HEK293T (cell line): ENCODE results near the gene FAM222A.

Source experiments
- CTCF ChIA-PET: fragments of 350-600 bp; formaldehyde crosslinking; extraction: SDS; loops from one replicate; lab custom pipeline; 2021; ENCODE audit warnings: antibody characterized with exemption, inconsistent platforms; lab: Yijun Ruan, JAX
- POLR2A ChIA-PET: fragments of 350-600 bp; formaldehyde crosslinking; extraction: SDS; loops from one replicate; lab custom pipeline; 2020; ENCODE audit warnings: antibody characterized with exemption, inconsistent platforms; lab: Yijun Ruan, JAX
- DNase-seq: peaks from one replicate; pipeline ENCODE4 v3.0.0; 2012; ENCODE audit warnings: mixed read lengths; ENCODE audit errors: extremely low spot score
- ARNT ChIP-seq: fragments of 450-650 bp; IDR thresholded peaks from 2 replicates; pipeline ENCODE4 v1.6.1; 2017; ENCODE audit warnings: mild to moderate bottlenecking
- BHLHE40 ChIP-seq: fragments of 450-650 bp; IDR thresholded peaks from 2 replicates; pipeline ENCODE4 v1.6.1; 2016; ENCODE audit warnings: mild to moderate bottlenecking, moderate library complexity, borderline replicate concordance
- CTBP1 ChIP-seq: fragments of 450-650 bp; IDR thresholded peaks from 2 replicates; pipeline ENCODE4 v1.6.1; 2016; ENCODE audit warnings: borderline replicate concordance
- ELF4 ChIP-seq: fragments of 450-650 bp; IDR thresholded peaks from 2 replicates; pipeline ENCODE4 v1.6.1; 2017; ENCODE audit warnings: antibody characterized with exemption
- FOXA1 ChIP-seq: fragments of 450-650 bp; IDR thresholded peaks from 2 replicates; pipeline ENCODE4 v1.6.1; 2016; ENCODE audit warnings: mild to moderate bottlenecking
- FOXK2 ChIP-seq: fragments of 450-650 bp; IDR thresholded peaks from 2 replicates; pipeline ENCODE4 v1.6.1; 2016; ENCODE audit warnings: mild to moderate bottlenecking
- FOXM1 ChIP-seq: fragments of 450-650 bp; IDR thresholded peaks from 2 replicates; pipeline ENCODE4 v1.6.1; 2017; ENCODE audit warnings: mild to moderate bottlenecking, borderline replicate concordance
- HDGF ChIP-seq: fragments of 450-650 bp; IDR thresholded peaks from 2 replicates; pipeline ENCODE4 v1.6.1; 2017; ENCODE audit warnings: antibody characterized with exemption, borderline replicate concordance
- L3MBTL2 ChIP-seq: fragments of 450-650 bp; conservative IDR thresholded peaks from 2 replicates; pipeline ENCODE4 v1.6.1; 2016; ENCODE audit warnings: mild to moderate bottlenecking
- LEF1 ChIP-seq: fragments of 450-650 bp; IDR thresholded peaks from 2 replicates; pipeline ENCODE4 v1.6.1; 2017; ENCODE audit warnings: mild to moderate bottlenecking, borderline replicate concordance
- NFRKB ChIP-seq: fragments of 450-650 bp; IDR thresholded peaks from 2 replicates; pipeline ENCODE4 v1.6.1; 2016; ENCODE audit warnings: mild to moderate bottlenecking, moderate library complexity
- PKNOX1 ChIP-seq: fragments of 450-650 bp; IDR thresholded peaks from 2 replicates; pipeline ENCODE4 v1.6.1; 2016
- SP1 ChIP-seq: fragments of 450-650 bp; IDR thresholded peaks from 2 replicates; pipeline ENCODE4 v1.6.1; 2017
- SUZ12 ChIP-seq: fragments of 450-650 bp; IDR thresholded peaks from 2 replicates; pipeline ENCODE4 v1.6.1; 2016; ENCODE audit warnings: mild to moderate bottlenecking
- TARDBP ChIP-seq: fragments of 450-650 bp; IDR thresholded peaks from 2 replicates; pipeline ENCODE4 v1.6.1; 2016
- ZNF384 ChIP-seq: fragments of 450-650 bp; IDR thresholded peaks from 2 replicates; pipeline ENCODE4 v1.6.1; 2016

FAM222A gene

GRCh38 chr12:109721276-109721675 is 7.7 kb downstream of the FAM222A start:
- no peak for TF ChIP-seq LEF1
- TF ChIP-seq ZNF384: no peak
- no peak for TF ChIP-seq SUZ12
- TF ChIP-seq ELF4: no peak
- TF ChIP-seq FOXK2: no peak
- no peak for TF ChIP-seq FOXA1
- no peak for TF ChIP-seq NFRKB
- no peak for TF ChIP-seq FOXM1
- ChIA-PET CTCF (no interaction called here), POLR2A (no interaction called here)
- no peak for DNase-seq

GRCh38 chr12:109722022-109722720 is 8.5 kb downstream of the FAM222A start:
- no peak for DNase-seq
- POLR2A ChIA-PET: no interaction called here
- CTCF ChIA-PET: interaction anchor here (0.6 kb wide), 1 partner anchor 62 kb away, joined by 7 read pairs; no protein-coding TSS in a partner anchor
- TF ChIP-seq CTBP1 (no peak), FOXM1 (no peak), FOXK2 (no peak), PKNOX1 (no peak), ELF4 (no peak), NFRKB (no peak), SP1 (no peak), LEF1 (no peak), L3MBTL2 (no peak), HDGF (no peak), SUZ12 (no peak), ZNF384 (no peak), TARDBP (no peak), ARNT (no peak), FOXA1 (no peak), BHLHE40 (no peak)

GRCh38 chr12:109722721-109723094 is 9.1 kb downstream of the FAM222A start:
- CTCF ChIA-PET: no interaction called here
- TF ChIP-seq BHLHE40 (no peak), ELF4 (no peak), FOXK2 (no peak)
- POLR2A ChIA-PET: no interaction called here

GRCh38 chr12:109723311-109723881 is 9.8 kb downstream of the FAM222A start:
- DNase-seq: no peak
- CTCF ChIA-PET: no interaction called here
- POLR2A ChIA-PET: no interaction called here
- TF ChIP-seq BHLHE40 (no peak), CTBP1 (no peak), PKNOX1 (no peak), ZNF384 (no peak), FOXM1 (no peak), LEF1 (no peak), L3MBTL2 (no peak), NFRKB (no peak), ARNT (no peak)

More at GRCh38 chr12:109722721-109723094, 9.1 kb downstream of the FAM222A start:
- DNase-seq: no peak

GRCh38 chr12:109724321-109724892 is 10.8 kb downstream of the FAM222A start:
- DNase-seq: no peak
- ChIA-PET CTCF (no interaction called here), POLR2A (no interaction called here)
- TF ChIP-seq L3MBTL2: no peak
- TF ChIP-seq PKNOX1: no peak
- no peak for TF ChIP-seq FOXA1
- no peak for TF ChIP-seq NFRKB
- no peak for TF ChIP-seq FOXM1
- TF ChIP-seq TARDBP: no peak
- TF ChIP-seq ZNF384: no peak
- TF ChIP-seq LEF1: no peak
- TF ChIP-seq FOXK2: no peak
- no peak for TF ChIP-seq CTBP1
